Cardiac septum (tissue), 1 donor: ENCODE data around the gene VAMP4. TPM values are rescaled to one million over a fixed set of nuclear protein-coding genes. Genes with fewer than 3 reads are reported as not detected.
"Not testable (repeated sequence)": the region's sequence is repeated elsewhere in the genome, so short reads cannot be mapped to it uniquely, and the experiment has no call there.

Source experiments
- DNase-seq: peaks from one replicate; pipeline ENCODE4 v3.0.0-alpha.2; 2020; ENCODE audit warnings: low spot score
- intact Hi-C: fragments of 100-400 bp; cut with DNase I; formaldehyde crosslinking; loops from one replicate; pipeline ENCODE4 v1.14.0; 2022
- total RNA-seq: library from RNA; stranded (reverse); fragmentation: NEBNext Ultra II Directional; extraction: Animal tissue kit (Norgen Biotek cat#: 25700); gene quantifications from one replicate; pipeline ENCODE4 v1.2.1, GENCODE V29; 2021
- donor health status: DM: no; HTN: no; CAD: no.

The VAMP4 gene
- total RNA-seq, 1 donor from 2014 or later = 8.7 TPM

- intact Hi-C loops, DNase-seq: not testable (repeated sequence)
Observed at GRCh38 chr1:171656206-171656605, 85.7 kb downstream of the VAMP4 start.

DNA sequence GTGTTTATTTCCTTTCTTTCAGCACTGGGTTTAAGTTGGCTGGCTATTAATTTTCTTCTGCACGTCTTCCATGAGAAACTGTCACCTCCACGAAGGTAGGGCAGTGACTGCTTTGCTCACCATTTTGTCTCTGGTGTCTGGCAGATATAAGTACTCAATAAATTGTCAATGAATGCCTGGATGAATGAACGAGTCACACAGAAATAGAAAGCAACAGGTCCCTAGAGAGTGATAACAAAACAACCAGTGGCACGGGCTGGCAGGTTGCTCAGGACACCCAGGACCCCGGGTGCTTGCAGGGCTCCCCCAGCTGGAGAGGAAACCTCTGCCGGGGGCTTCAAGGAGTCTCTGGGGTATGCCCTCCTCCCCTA is 86.1 kb downstream of the VAMP4 start:
- DNase-seq = no peak

GRCh38 chr1:171654942-171655745 is 86.7 kb downstream of the VAMP4 start:
- DNase-seq = peak; percentile 89
- intact Hi-C loops = loop anchor here (2.0 kb wide), 1 partner anchor 88 kb away; the partner anchor contains the start of gene VAMP4

More for the DNA sequence above, 86.1 kb downstream of the VAMP4 start:
- intact Hi-C loops = loop anchor here (2.0 kb wide), 1 partner anchor 87 kb away; the partner anchor contains the start of gene VAMP4

DNA sequence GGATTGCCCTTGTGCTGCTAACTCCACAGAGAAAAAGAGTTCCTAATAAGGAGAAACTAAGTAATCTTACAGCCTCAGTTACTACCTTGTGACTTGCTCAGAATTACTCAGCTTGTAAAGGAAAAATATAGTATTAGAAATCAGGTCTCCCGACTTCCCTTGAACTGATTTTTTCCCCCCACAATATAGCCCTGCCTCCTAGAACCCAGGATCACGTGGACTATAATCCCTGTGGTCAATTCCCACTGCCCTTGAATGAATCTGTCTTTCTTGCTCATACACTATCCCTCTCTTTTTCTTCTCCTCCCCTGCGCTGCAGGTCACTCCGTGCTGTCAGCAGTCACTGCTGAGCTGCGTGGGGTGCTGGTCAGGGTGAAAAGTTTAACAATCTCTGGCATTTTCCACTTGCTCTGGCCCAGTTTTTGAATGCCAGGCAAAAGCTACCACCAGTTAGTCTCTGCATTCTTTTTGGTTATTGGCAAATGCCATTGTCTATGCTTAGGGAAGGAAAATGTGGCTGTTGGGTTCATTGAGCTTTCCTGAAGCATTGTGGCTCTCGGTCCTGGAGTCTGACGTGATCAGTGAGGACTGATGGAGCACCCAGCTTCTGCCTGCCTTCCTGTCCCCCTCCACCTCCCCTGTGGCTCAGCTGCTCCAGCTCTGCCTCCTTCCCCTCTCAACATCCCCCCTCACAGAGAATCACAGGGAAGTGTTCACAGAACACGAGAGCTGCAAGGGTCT is 87.5 kb downstream of the VAMP4 start:
- DNase-seq = no peak
- intact Hi-C loops = loop anchor here (2.0 kb wide), 1 partner anchor 88 kb away; the partner anchor contains the start of gene VAMP4

DNA sequence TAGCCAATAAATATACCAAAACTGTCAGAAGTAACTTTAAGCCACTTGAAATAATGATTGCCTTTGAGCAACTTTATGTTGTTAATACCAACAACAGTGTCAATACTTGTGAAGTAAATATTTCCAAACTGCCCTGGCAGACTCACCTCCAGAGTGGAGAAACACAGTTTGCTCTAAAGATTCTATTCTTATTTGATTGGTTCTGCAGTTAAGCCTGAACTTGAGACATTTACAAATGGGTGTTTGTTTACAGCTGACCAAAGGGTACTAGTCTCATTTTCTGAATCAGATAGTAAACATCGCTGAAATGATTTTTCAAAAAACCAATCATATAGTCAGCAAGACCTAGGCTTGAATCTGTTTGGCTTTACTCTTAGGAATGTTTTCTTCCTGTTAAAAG is 88.1 kb downstream of the VAMP4 start:
- DNase-seq = no peak
- intact Hi-C loops = loop anchor here (2.0 kb wide), 1 partner anchor 89 kb away; the partner anchor contains the start of gene VAMP4

DNA sequence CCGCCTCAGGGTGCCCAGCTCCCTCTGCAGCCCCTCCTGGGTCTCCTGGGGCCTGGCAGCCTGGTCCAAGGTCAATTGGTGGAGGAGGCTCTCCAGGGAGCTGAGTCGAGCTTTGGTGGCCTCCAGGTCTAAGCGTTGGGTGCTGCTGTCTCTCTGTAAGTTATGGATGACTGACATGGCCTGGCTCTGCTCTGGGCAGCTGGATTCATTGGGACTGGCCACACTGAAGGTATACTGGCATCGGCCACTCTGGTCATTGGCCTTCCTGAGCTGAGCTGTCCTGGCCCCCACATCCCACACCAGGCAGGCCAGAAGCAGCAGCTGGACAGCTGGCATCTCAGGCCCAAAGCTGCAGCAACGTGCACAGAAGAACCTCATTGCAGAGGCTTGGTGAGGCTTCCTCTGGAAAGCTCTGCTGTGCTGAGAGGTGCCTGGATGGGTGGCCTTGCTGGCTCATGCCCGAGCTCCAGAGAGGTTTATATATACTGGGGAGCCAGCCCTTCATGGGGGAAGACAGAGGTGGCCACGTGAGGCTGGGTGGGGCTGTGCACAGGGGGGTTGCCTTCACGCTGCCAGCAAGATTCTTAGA is 89.5 kb downstream of the VAMP4 start, which contains the start of gene MYOC:
TSS of gene MYOC (minus strand) at position 455 of the 589 bp plus-strand sequence. CDS start at position 378, 77 bp downstream.
- intact Hi-C loops = no loop called here
- DNase-seq = no peak

Other genes with a start within 250 kb of the VAMP4 start
- gene MYOCOS, start 119.8 kb downstream of the VAMP4 start, total RNA-seq = not detected
- 21.0 TPM for gene MYOC, start 89.4 kb downstream of the VAMP4 start, total RNA-seq
- 14.4 TPM for gene METTL13, start 39.6 kb upstream of the VAMP4 start, total RNA-seq
- 2.4 TPM for gene DNM3, start 99.4 kb upstream of the VAMP4 start, total RNA-seq